ENCODE data around the gene RAD51B. TPM values are rescaled to one million over a fixed set of nuclear protein-coding genes. Genes with fewer than 3 reads are reported as not detected.

Gene RAD51B
- polyA plus RNA-seq, 1 donor (not counting 4 experiments of a cell fraction or from before 2014, with no cell fraction given), result 13.3 TPM

- FAIRE-seq (no peak), DNase-seq (ENCODE audit: low read depth, low spot score) (no peak)
- dilution Hi-C loops (cut with MboI; ENCODE audit: extremely low pct_ligation_motif_present, low sequenced_read_pairs), result no loop called here
- Histone ChIP-seq H3K9me3 (ENCODE audit: control insufficient read depth, low read depth, low read length) (peaks cover 6% of the 10 kb centered on the region), H3K27ac (ENCODE audit: control insufficient read depth, insufficient read depth, low read length) (no peak overlapping the region), H4K20me1 (ENCODE audit: control insufficient read depth, extremely low read depth, insufficient read depth, low read length) (no peaks in the 10 kb centered on the region), H3K9ac (ENCODE audit: control insufficient read depth, extremely low read depth, insufficient read depth, low read length) (no peak overlapping the region), H3K27me3 (ENCODE audit: control insufficient read depth, extremely low read depth, insufficient read depth, low read length) (no peaks in the 10 kb centered on the region), H2AFZ (ENCODE audit: control insufficient read depth, low read length) (no peak overlapping the region), H3K4me1 (ENCODE audit: control insufficient read depth, extremely low read depth, insufficient read depth, low read length) (no peaks in the 10 kb centered on the region), H3K79me2 (ENCODE audit: control insufficient read depth, insufficient read depth, low read length) (no peaks in the 10 kb centered on the region), H3K36me3 (ENCODE audit: control insufficient read depth in 2 of 2, extremely low read depth in 1 of 2, insufficient read depth in 2 of 2, low read length in 2 of 2) (no peaks in the 10 kb centered on the region), H3K4me3 (ENCODE audit: control insufficient read depth in 2 of 3, extremely low read depth in 1 of 3, insufficient read depth in 2 of 3, low read depth in 1 of 3, low read length in 3 of 3) (no peak overlapping the region), H3K4me2 (ENCODE audit: control insufficient read depth, extremely low read depth, insufficient read depth, low read depth, low read length) (no peak overlapping the region), H3K9me1 (ENCODE audit: control insufficient read depth, extremely low read depth, insufficient read depth, low read length) (no peaks in the 10 kb centered on the region)
- TF ChIP-seq EZH2 (IDR thresholded peaks at IDR 0.05; ENCODE audit: low read length) (no peak), CTCF (optimal IDR thresholded peaks at IDR 0.05 in 1 of 3, IDR thresholded peaks at IDR 0.05 in 1 of 3, conservative IDR thresholded peaks at IDR 0.05 in 1 of 3; ENCODE audit: extremely low read depth in 1 of 3, insufficient read depth in 2 of 3, low read length in 3 of 3) (no peak)
Measured at GRCh38 chr14:68621400-68622365, 802.1 kb downstream of the RAD51B start.

- H3K36me3 ChIP-seq (ENCODE audit: control insufficient read depth in 2 of 2, extremely low read depth in 1 of 2, insufficient read depth in 2 of 2, low read length in 2 of 2), result no peaks in the 10 kb centered on the region
- no peaks in the 10 kb centered on the region for H3K79me2 ChIP-seq (ENCODE audit: control insufficient read depth, insufficient read depth, low read length)
- no peaks in the 10 kb centered on the region for H4K20me1 ChIP-seq (ENCODE audit: control insufficient read depth, extremely low read depth, insufficient read depth, low read length)
- no peak overlapping the region for H3K4me3 ChIP-seq (ENCODE audit: control insufficient read depth in 2 of 3, extremely low read depth in 1 of 3, insufficient read depth in 2 of 3, low read depth in 1 of 3, low read length in 3 of 3)
- H3K27me3 ChIP-seq (ENCODE audit: control insufficient read depth, extremely low read depth, insufficient read depth, low read length), result no peaks in the 10 kb centered on the region
- dilution Hi-C loops (cut with MboI; ENCODE audit: extremely low pct_ligation_motif_present, low sequenced_read_pairs), result no loop called here
- H3K27ac ChIP-seq (ENCODE audit: control insufficient read depth, insufficient read depth, low read length), result no peak overlapping the region
- peaks cover 3% of the 10 kb centered on the region for H3K9me3 ChIP-seq (ENCODE audit: control insufficient read depth, low read depth, low read length)
- no peak for FAIRE-seq
- H3K9ac ChIP-seq (ENCODE audit: control insufficient read depth, extremely low read depth, insufficient read depth, low read length), result no peak overlapping the region
- no peak overlapping the region for H2AFZ ChIP-seq (ENCODE audit: control insufficient read depth, low read length)
- peaks cover under 1% of the 10 kb centered on the region for H3K4me1 ChIP-seq (ENCODE audit: control insufficient read depth, extremely low read depth, insufficient read depth, low read length)
- DNase-seq (ENCODE audit: low read depth, low spot score), result no peak
- TF ChIP-seq CTCF (optimal IDR thresholded peaks at IDR 0.05 in 1 of 3, IDR thresholded peaks at IDR 0.05 in 1 of 3, conservative IDR thresholded peaks at IDR 0.05 in 1 of 3; ENCODE audit: extremely low read depth in 1 of 3, insufficient read depth in 2 of 3, low read length in 3 of 3) (no peak), EZH2 (IDR thresholded peaks at IDR 0.05; ENCODE audit: low read length) (no peak)
- H3K4me2 ChIP-seq (ENCODE audit: control insufficient read depth, extremely low read depth, insufficient read depth, low read depth, low read length), result no peak overlapping the region
- no peaks in the 10 kb centered on the region for H3K9me1 ChIP-seq (ENCODE audit: control insufficient read depth, extremely low read depth, insufficient read depth, low read length)
Measured at GRCh38 chr14:68622856-68623255, 803.3 kb downstream of the RAD51B start.

Data from keratinocyte (primary cell).